ENCODE results near the gene SLC1A2.

SLC1A2 gene

DNA sequence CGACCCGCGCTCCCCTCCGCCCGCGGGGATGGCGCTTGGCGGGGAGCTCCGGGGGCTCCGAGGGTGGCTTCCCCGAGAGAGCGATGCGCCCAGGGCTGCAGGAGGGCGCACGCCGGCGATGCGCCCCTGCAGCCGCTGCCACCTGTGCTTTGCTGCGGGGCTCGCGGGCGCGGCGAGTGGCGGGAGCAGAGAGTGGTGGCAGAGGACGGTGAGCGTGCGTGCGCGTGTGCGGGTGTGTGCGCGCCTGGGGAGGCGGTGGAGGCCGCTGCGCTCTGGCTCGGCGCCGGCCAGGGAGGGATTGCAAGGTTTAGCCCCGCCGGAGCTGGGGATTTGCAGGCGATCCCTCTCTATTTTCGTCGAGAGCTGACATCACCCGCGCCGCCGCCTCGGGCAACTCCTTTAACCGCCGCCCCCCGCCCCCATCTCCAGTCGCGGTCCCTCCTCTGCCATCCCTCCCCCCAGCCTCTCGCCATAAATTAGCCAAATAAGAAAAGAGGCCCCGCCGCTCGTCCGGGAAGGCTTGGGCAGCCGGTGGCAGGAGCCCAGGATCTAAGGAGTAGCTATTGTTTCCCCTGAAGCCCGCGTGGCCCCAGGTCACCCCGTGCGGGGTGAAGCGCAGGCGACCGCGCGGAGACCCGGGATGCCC is at the start of gene SLC1A2:
TSS of gene SLC1A2 (minus strand) at position 375 of the 646 bp plus-strand sequence. CDS start 592 bp downstream, outside the sequence.
- TF ChIP-seq, protein P1, sequence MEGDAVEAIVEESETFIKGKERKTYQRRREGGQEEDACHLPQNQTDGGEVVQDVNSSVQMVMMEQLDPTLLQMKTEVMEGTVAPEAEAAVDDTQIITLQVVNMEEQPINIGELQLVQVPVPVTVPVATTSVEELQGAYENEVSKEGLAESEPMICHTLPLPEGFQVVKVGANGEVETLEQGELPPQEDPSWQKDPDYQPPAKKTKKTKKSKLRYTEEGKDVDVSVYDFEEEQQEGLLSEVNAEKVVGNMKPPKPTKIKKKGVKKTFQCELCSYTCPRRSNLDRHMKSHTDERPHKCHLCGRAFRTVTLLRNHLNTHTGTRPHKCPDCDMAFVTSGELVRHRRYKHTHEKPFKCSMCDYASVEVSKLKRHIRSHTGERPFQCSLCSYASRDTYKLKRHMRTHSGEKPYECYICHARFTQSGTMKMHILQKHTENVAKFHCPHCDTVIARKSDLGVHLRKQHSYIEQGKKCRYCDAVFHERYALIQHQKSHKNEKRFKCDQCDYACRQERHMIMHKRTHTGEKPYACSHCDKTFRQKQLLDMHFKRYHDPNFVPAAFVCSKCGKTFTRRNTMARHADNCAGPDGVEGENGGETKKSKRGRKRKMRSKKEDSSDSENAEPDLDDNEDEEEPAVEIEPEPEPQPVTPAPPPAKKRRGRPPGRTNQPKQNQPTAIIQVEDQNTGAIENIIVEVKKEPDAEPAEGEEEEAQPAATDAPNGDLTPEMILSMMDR (IDR thresholded peaks at IDR 0.05), result no peak
- peaks cover 0 to 6% of the 10 kb centered on the region in 2 experiments for H3K4me1 ChIP-seq (ENCODE audit: control insufficient read depth in 1 of 2, insufficient read depth in 1 of 2, low read depth in 1 of 2, low read length in 1 of 2)
- H3K4me3 ChIP-seq (ENCODE audit: low read depth in 1 of 2, low read length in 1 of 2), result no peak within 1 kb of the TSS
- peaks cover 100% of the 10 kb centered on the region for H3K27me3 ChIP-seq
- no peaks in the 10 kb centered on the region for H3K9me3 ChIP-seq
- no peak within 1 kb of the TSS for H3K27ac ChIP-seq
- H3K36me3 ChIP-seq, result no peaks in the 10 kb centered on the region

GRCh38 chr11:35466058-35466457 is 46.7 kb upstream of the SLC1A2 start:
- H3K27ac ChIP-seq, result no peak overlapping the region
- H3K9me3 ChIP-seq, result no peaks in the 10 kb centered on the region
- H3K36me3 ChIP-seq, result no peaks in the 10 kb centered on the region
- no peak overlapping the region for H3K4me3 ChIP-seq (ENCODE audit: low read depth in 1 of 2, low read length in 1 of 2)
- peaks cover 33% of the 10 kb centered on the region for H3K27me3 ChIP-seq
- TF ChIP-seq, protein P1 (IDR thresholded peaks at IDR 0.05), result no peak
- H3K4me1 ChIP-seq (ENCODE audit: control insufficient read depth in 1 of 2, insufficient read depth in 1 of 2, low read depth in 1 of 2, low read length in 1 of 2), result no peaks in the 10 kb centered on the region

GRCh38 chr11:35464308-35464707 is 45.0 kb upstream of the SLC1A2 start:
- Histone ChIP-seq H3K27ac (no peak overlapping the region), H3K4me3 (ENCODE audit: low read depth in 1 of 2, low read length in 1 of 2) (no peak overlapping the region), H3K36me3 (no peaks in the 10 kb centered on the region), H3K4me1 (ENCODE audit: control insufficient read depth in 1 of 2, insufficient read depth in 1 of 2, low read depth in 1 of 2, low read length in 1 of 2) (no peaks in the 10 kb centered on the region), H3K27me3 (peaks cover 36% of the 10 kb centered on the region), H3K9me3 (no peaks in the 10 kb centered on the region)
- TF ChIP-seq, protein P1 (IDR thresholded peaks at IDR 0.05), result no peak

- Histone ChIP-seq H3K4me1 (ENCODE audit: control insufficient read depth in 1 of 2, insufficient read depth in 1 of 2, low read depth in 1 of 2, low read length in 1 of 2) (no peaks in the 10 kb centered on the region), H3K36me3 (no peaks in the 10 kb centered on the region), H3K4me3 (ENCODE audit: low read depth in 1 of 2, low read length in 1 of 2) (no peak overlapping the region), H3K27me3 (peaks cover 35% of the 10 kb centered on the region), H3K27ac (no peak overlapping the region), H3K9me3 (no peaks in the 10 kb centered on the region)
- TF ChIP-seq, protein P1 (IDR thresholded peaks at IDR 0.05), result no peak
These were observed 44.0 kb upstream of the SLC1A2 start for GRCh38 chr11:35463331-35463751.

- Histone ChIP-seq H3K9me3 (no peaks in the 10 kb centered on the region), H3K4me1 (ENCODE audit: control insufficient read depth in 1 of 2, insufficient read depth in 1 of 2, low read depth in 1 of 2, low read length in 1 of 2) (no peaks in the 10 kb centered on the region), H3K4me3 (ENCODE audit: low read depth in 1 of 2, low read length in 1 of 2) (no peak overlapping the region), H3K36me3 (no peaks in the 10 kb centered on the region), H3K27ac (no peak overlapping the region), H3K27me3 (peaks cover 39% of the 10 kb centered on the region)
- TF ChIP-seq, protein P1 (IDR thresholded peaks at IDR 0.05), result no peak
These were observed 42.7 kb upstream of the SLC1A2 start for GRCh38 chr11:35461917-35462538.
